Heart left ventricle (tissue), 13 donors: ENCODE data around the gene PPM1F.

ENCODE experiments used
- CTCF ChIP-seq, 12 donors: fragments of 200-600 bp; sonication (generic) in 4 of 12; IDR thresholded peaks; one replicate each; pipeline versions ENCODE4 v1.5.0 to v1.8.0; 2018 to 2022; ENCODE audit warnings: antibody characterized with exemption in 12 of 12, mild to moderate bottlenecking in 5 of 12
- POLR2A ChIP-seq, 2 donors: fragments of 450-650 bp; IDR thresholded peaks; one replicate each; pipeline ENCODE4 v1.6.1; 2017; ENCODE audit warnings: antibody characterized with exemption in 2 of 2, mild to moderate bottlenecking in 2 of 2, moderate library complexity in 2 of 2
- donor health status: ischemic (EF 13 %, LVEDD 7.1; RV severe dilation, severe dysfunction).
- donor health status: DM: no; HTN: yes; CAD: no.
- donor health status: DM: no; HTN: no; CAD: no.
- donor health status: ischemic (EF 25% LVEDD 6.9; RV normal size, moderate dysfunction).
- donor health status: ischemic (EF 25% LVEDD 5.7; RV mildly dilated, moderate dysfunction).
- donor health status: ischemic (EF 35%, LVEDD 5.7; RV mildly dilated, moderate dysfunction).
- donor health status: nonischemic (EF 11% LVEDD 7.7; RV severe dilation, severe dysfunction).
- donor health status: DM: yes; HTN: yes; CAD: no.
- donor health status: PGD.
- donor health status: ischemic (EF 29% LVEDD 5.4; RV normal size, mild dysfunction).
- donor health status: nonischemic (EF 23%, LVEDD 6.1; RV moderate dilation, normal function).

GRCh38 chr22:21903283-21903682 is 49.4 kb downstream of the PPM1F start:
- no peak for TF ChIP-seq CTCF (IDR thresholded peaks at IDR 0.05)
- no peak for TF ChIP-seq POLR2A (IDR thresholded peaks at IDR 0.05)
